Immature natural killer cell (primary cell): ENCODE results near the gene PIWIL1. TPM values are rescaled to one million over a fixed set of nuclear protein-coding genes. Genes with fewer than 3 reads are reported as not detected.

Experiments
- DNase-seq, 3 donors: peaks; one replicate each; pipeline ENCODE4 v3.0.0; 2022; ENCODE audit warnings: mixed read lengths in 1 of 3
- H3K27ac Mint-ChIP-seq, 6 donors: one replicate each; pipeline ENCODE4 v1.8.0; 2020; ENCODE audit warnings: mixed read lengths in 6 of 6, mild to moderate bottlenecking in 5 of 6, inconsistent platforms in 4 of 6, moderate library complexity in 3 of 6
- H3K27me3 Mint-ChIP-seq, 3 donors: one replicate each; pipeline ENCODE4 v1.8.0; 2020 to 2021; ENCODE audit warnings: low read depth in 3 of 3, mild to moderate bottlenecking in 3 of 3, mixed read lengths in 3 of 3, moderate library complexity in 3 of 3, inconsistent platforms in 1 of 3
- H3K36me3 Mint-ChIP-seq, 3 donors: one replicate each; pipeline ENCODE4 v1.8.0; 2020; ENCODE audit warnings: mixed read lengths in 3 of 3, inconsistent platforms in 2 of 3, mild to moderate bottlenecking in 2 of 3
- H3K4me1 Mint-ChIP-seq, 2 donors: one replicate each; pipeline ENCODE4 v1.8.0; 2020; ENCODE audit warnings: inconsistent platforms in 2 of 2, mild to moderate bottlenecking in 2 of 2, mixed read lengths in 2 of 2, moderate library complexity in 1 of 2
- H3K4me3 Mint-ChIP-seq, 5 donors: one replicate each; pipeline ENCODE4 v1.8.0; 2020; ENCODE audit warnings: mild to moderate bottlenecking in 5 of 5, mixed read lengths in 5 of 5, inconsistent platforms in 3 of 5, moderate library complexity in 3 of 5
- H3K9me3 Mint-ChIP-seq, 6 donors: one replicate each; pipeline ENCODE4 v1.8.0; 2020; ENCODE audit warnings: mild to moderate bottlenecking in 6 of 6, mixed read lengths in 6 of 6, inconsistent platforms in 4 of 6, moderate library complexity in 3 of 6
- polyA plus RNA-seq, 3 donors: library from polyadenylated mRNA; unstranded; fragments of 300-500 nt; fragmentation: Illumina TruSeq; gene quantifications; one replicate each; pipeline ENCODE4 v1.2.3, GENCODE V29; 2021

PIWIL1 gene
- polyA plus RNA-seq, 3 donors from 2014 or later: not detected

GRCh38 chr12:130344529-130344928 is 6.8 kb downstream of the PIWIL1 start:
- DNase-seq: no peak
- no peak overlapping the region for H3K4me3 Mint-ChIP-seq
- no peaks in the 10 kb centered on the region for H3K36me3 Mint-ChIP-seq
- H3K9me3 Mint-ChIP-seq: no peaks in the 10 kb centered on the region
- peaks cover 4 to 9% (median 5%) of the 10 kb centered on the region in 3 donors for H3K27me3 Mint-ChIP-seq
- H3K27ac Mint-ChIP-seq: no peak overlapping the region
- peaks cover 0 to 3% of the 10 kb centered on the region in 2 donors for H3K4me1 Mint-ChIP-seq

- Mint-ChIP-seq H3K27me3 (peaks cover 2 to 5% (median 4%) of the 10 kb centered on the region in 3 donors), H3K4me3 (no peak overlapping the region), H3K36me3 (no peaks in the 10 kb centered on the region), H3K4me1 (no peaks in the 10 kb centered on the region), H3K27ac (no peak overlapping the region), H3K9me3 (no peaks in the 10 kb centered on the region)
- no peak for DNase-seq
Observed at GRCh38 chr12:130345292-130345691, 7.6 kb downstream of the PIWIL1 start.

- Mint-ChIP-seq H3K27me3 (peaks cover 2 to 10% (median 3%) of the 10 kb centered on the region in 3 donors), H3K4me3 (no peak overlapping the region), H3K4me1 (no peaks in the 10 kb centered on the region), H3K36me3 (no peaks in the 10 kb centered on the region), H3K27ac (no peak overlapping the region), H3K9me3 (no peaks in the 10 kb centered on the region)
- DNase-seq: no peak
Observed at GRCh38 chr12:130347588-130347987, 9.9 kb downstream of the PIWIL1 start.

- Mint-ChIP-seq H3K27ac (no peak overlapping the region), H3K4me3 (no peak overlapping the region), H3K4me1 (no peaks in the 10 kb centered on the region), H3K36me3 (no peaks in the 10 kb centered on the region), H3K9me3 (no peaks in the 10 kb centered on the region), H3K27me3 (peaks cover 3 to 11% (median 4%) of the 10 kb centered on the region in 3 donors)
- no peak for DNase-seq
Observed at GRCh38 chr12:130350715-130351114, 13.0 kb downstream of the PIWIL1 start.

DNA sequence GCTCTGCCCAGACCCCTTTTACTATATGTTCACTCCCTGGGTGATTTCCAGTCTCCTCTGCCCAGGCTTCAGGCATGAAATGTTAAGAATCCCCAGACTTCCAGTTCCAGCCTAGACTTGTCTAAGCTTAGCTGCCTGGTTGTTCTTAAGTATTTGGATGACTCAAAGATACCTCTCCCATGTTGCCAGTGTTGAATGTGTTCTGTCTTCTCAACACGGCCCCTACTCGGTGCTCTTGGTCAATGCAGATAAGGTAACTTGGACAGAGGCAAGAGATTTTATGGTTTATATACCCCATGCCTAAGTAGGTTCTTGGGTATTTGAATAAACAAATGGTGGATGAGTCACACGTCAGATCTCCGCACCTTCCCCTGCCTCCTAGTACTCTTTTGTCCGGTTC is 13.6 kb downstream of the PIWIL1 start:
- Mint-ChIP-seq H3K4me3 (no peak overlapping the region), H3K9me3 (no peaks in the 10 kb centered on the region), H3K27me3 (peaks cover 3 to 11% (median 4%) of the 10 kb centered on the region in 3 donors), H3K36me3 (no peaks in the 10 kb centered on the region), H3K4me1 (no peaks in the 10 kb centered on the region), H3K27ac (no peak overlapping the region)
- no peak for DNase-seq

- H3K9me3 Mint-ChIP-seq: no peaks in the 10 kb centered on the region
- H3K27ac Mint-ChIP-seq: no peak overlapping the region
- H3K27me3 Mint-ChIP-seq: peaks cover 3 to 11% (median 6%) of the 10 kb centered on the region in 3 donors
- no peaks in the 10 kb centered on the region for H3K4me1 Mint-ChIP-seq
- no peak for DNase-seq
- no peaks in the 10 kb centered on the region for H3K36me3 Mint-ChIP-seq
- no peak overlapping the region for H3K4me3 Mint-ChIP-seq
Observed at GRCh38 chr12:130353081-130353480, 15.4 kb downstream of the PIWIL1 start.

DNA sequence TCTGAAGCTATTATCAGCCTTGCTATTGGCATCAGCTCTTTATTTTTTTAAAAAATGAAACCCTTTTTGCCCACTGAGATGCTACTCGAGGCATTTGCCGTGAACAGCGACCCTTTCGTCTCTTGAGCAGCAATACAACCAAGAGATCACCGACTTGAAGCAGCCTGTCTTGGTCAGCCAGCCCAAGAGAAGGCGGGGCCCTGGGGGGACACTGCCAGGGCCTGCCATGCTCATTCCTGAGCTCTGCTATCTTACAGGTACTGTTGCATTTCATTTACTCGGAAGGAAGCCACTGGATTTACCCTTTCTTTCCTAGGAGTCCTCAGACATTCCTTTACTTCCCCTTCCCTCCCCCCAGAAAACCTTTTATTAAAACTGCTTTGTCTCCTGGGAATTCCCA is 16.7 kb downstream of the PIWIL1 start:
- DNase-seq: no peak
- Mint-ChIP-seq H3K4me1 (no peaks in the 10 kb centered on the region), H3K4me3 (no peak overlapping the region), H3K36me3 (no peaks in the 10 kb centered on the region), H3K9me3 (no peaks in the 10 kb centered on the region), H3K27me3 (peaks cover 3 to 12% (median 8%) of the 10 kb centered on the region in 3 donors), H3K27ac (no peak overlapping the region)

GRCh38 chr12:130356222-130356621 is 18.5 kb downstream of the PIWIL1 start:
- Mint-ChIP-seq H3K36me3 (no peaks in the 10 kb centered on the region), H3K27ac (no peak overlapping the region), H3K4me1 (no peaks in the 10 kb centered on the region), H3K4me3 (no peak overlapping the region), H3K27me3 (peaks cover 2 to 12% (median 10%) of the 10 kb centered on the region in 3 donors), H3K9me3 (no peaks in the 10 kb centered on the region)
- no peak for DNase-seq

DNA sequence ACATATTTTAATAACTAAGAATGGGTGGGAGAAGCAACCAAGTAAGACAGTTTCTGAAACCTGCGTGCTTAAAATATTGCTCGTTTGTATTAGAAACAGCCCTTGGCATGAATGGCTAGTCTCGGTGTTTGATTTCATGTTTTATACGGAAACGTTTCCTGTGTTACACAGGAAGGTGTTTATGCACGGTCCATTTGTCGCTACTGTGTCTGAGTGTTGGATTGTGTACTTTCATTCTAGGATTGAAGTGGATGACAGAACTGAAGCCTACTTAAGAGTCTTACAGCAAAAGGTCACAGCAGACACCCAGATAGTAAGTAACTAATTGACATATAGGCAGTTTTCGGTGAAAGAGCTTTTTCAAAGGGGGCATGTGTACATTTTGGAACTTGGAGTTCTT is 19.6 kb downstream of the PIWIL1 start:
- no peaks in the 10 kb centered on the region for H3K9me3 Mint-ChIP-seq
- H3K4me1 Mint-ChIP-seq: no peaks in the 10 kb centered on the region
- peaks cover 0 to 10% (median 6%) of the 10 kb centered on the region in 3 donors for H3K27me3 Mint-ChIP-seq
- H3K4me3 Mint-ChIP-seq: no peak overlapping the region
- no peak for DNase-seq
- no peaks in the 10 kb centered on the region for H3K36me3 Mint-ChIP-seq
- H3K27ac Mint-ChIP-seq: no peak overlapping the region

GRCh38 chr12:130357729-130358330 is 20.1 kb downstream of the PIWIL1 start:
- Mint-ChIP-seq H3K4me1 (no peaks in the 10 kb centered on the region), H3K36me3 (no peaks in the 10 kb centered on the region), H3K27me3 (peaks cover 0 to 12% (median 6%) of the 10 kb centered on the region in 3 donors), H3K27ac (no peak overlapping the region), H3K4me3 (no peak overlapping the region), H3K9me3 (no peaks in the 10 kb centered on the region)
- DNase-seq: no peak

DNA sequence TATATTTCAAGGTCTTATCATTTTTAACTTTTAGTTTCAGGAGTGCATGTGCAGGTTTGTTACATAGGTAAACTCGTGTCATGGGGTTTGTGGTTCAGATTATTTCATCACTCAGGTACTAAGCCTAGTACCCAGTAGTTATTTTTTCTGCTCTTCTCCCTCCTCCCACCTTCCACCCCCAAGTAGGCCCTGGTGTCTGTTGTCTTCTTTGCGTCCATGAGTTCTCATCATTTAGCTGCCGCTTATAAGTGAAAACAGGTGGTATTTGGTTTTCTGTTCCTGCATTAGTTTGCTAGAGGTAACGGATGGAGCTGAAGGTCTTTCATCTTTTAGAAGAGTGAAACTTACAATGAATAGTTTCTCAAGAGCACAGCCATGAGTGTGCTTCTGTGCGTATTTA is 24.4 kb downstream of the PIWIL1 start:
- Mint-ChIP-seq H3K36me3 (no peaks in the 10 kb centered on the region), H3K27me3 (peaks cover 1 to 15% (median 3%) of the 10 kb centered on the region in 3 donors), H3K9me3 (no peaks in the 10 kb centered on the region), H3K4me1 (no peaks in the 10 kb centered on the region), H3K27ac (no peak overlapping the region), H3K4me3 (no peak overlapping the region)
- DNase-seq: no peak

- DNase-seq: no peak
- Mint-ChIP-seq H3K4me3 (no peak overlapping the region), H3K27ac (no peak overlapping the region), H3K4me1 (no peaks in the 10 kb centered on the region), H3K27me3 (peaks cover 1 to 7% (median 4%) of the 10 kb centered on the region in 3 donors), H3K9me3 (no peaks in the 10 kb centered on the region), H3K36me3 (no peaks in the 10 kb centered on the region)
Observed at GRCh38 chr12:130364578-130364977, 26.9 kb downstream of the PIWIL1 start.

GRCh38 chr12:130366159-130366558 is 28.5 kb downstream of the PIWIL1 start:
- no peaks in the 10 kb centered on the region for H3K36me3 Mint-ChIP-seq
- H3K27me3 Mint-ChIP-seq: peaks cover 1 to 8% (median 7%) of the 10 kb centered on the region in 3 donors
- no peaks in the 10 kb centered on the region for H3K4me1 Mint-ChIP-seq
- H3K9me3 Mint-ChIP-seq: no peaks in the 10 kb centered on the region
- H3K27ac Mint-ChIP-seq: no peak overlapping the region
- DNase-seq: no peak
- no peak overlapping the region for H3K4me3 Mint-ChIP-seq

DNA sequence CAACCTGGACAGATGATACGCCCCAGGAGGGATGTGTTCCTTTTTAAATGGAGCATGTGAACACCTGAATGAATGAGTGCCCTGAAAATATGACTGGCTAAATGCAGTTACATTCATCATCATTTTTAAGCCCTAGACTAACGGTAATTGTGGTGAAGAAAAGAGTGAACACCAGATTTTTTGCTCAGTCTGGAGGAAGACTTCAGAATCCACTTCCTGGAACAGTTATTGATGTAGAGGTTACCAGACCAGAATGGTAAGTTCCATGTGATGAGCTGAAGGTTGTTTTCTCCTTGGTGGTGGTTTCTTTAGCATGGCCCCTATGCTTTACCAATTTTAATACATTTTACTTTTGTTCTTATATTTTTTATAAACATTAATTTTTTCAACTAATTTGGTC is 29.3 kb downstream of the PIWIL1 start:
- Mint-ChIP-seq H3K4me3 (no peak overlapping the region), H3K9me3 (no peaks in the 10 kb centered on the region), H3K27ac (no peak overlapping the region), H3K4me1 (no peaks in the 10 kb centered on the region), H3K27me3 (peaks cover 1 to 7% (median 6%) of the 10 kb centered on the region in 3 donors), H3K36me3 (no peaks in the 10 kb centered on the region)
- no peak for DNase-seq

DNA sequence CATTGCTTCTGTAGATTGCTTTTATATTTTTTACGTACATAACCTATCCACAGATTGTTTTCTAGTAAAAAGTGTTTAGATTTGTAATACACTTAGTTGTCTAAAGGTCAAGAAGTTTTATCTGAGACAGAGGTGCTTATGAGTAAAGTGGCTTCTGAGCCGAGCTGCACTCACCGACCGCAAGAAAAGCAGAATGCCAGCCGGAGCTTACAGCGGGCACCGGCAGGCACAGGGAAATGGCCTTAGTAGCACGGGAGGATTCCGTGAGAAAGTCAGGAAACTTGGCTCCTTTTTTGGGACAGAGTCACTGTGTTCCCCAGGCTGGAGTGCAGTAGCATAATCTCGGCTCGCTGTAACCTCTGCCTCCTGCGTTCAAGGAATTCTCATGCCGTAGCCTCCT is 29.8 kb downstream of the PIWIL1 start:
- Mint-ChIP-seq H3K4me1 (no peaks in the 10 kb centered on the region), H3K27ac (no peak overlapping the region), H3K4me3 (no peak overlapping the region), H3K36me3 (no peaks in the 10 kb centered on the region), H3K27me3 (peaks cover 1 to 7% (median 6%) of the 10 kb centered on the region in 3 donors), H3K9me3 (no peaks in the 10 kb centered on the region)
- no peak for DNase-seq
